Smooth muscle cell of the umbilical artery (primary cell): ENCODE data around the gene LY6G6D. TPM values are rescaled to one million over a fixed set of nuclear protein-coding genes. Genes with fewer than 3 reads are reported as not detected.

Experiments used
- total RNA-seq: library from RNA; depleted of rRNA; stranded (reverse); fragments of >200 nt; gene quantifications from 2 replicates; pipeline ENCODE4 v1.2.3, GENCODE V29; 2014

LY6G6D gene
- total RNA-seq, 1 donor from 2014 or later: not detected

Other genes starting within 250 kb of the LY6G6D start
- 6.5 and 9.6 TPM in 2 replicates for gene MICB, start 217.2 kb upstream of the LY6G6D start, total RNA-seq
- not detected in 2 replicates for gene MCCD1, start 186.4 kb upstream of the LY6G6D start, total RNA-seq
- gene DDX39B, start 173.3 kb upstream of the LY6G6D start, total RNA-seq: 222 and 273 TPM in 2 replicates
- 2.6 and 3.3 TPM in 2 replicates for gene ATP6V1G2, start 168.7 kb upstream of the LY6G6D start, total RNA-seq
- 12.0 and 23.5 TPM in 2 replicates for gene NFKBIL1, start 167.7 kb upstream of the LY6G6D start, total RNA-seq
- gene LTA, start 143.1 kb upstream of the LY6G6D start, total RNA-seq: not detected in 2 replicates
- under 0.01 TPM in 1 of 2 replicates, not detected in the other for gene TNF, start 139.8 kb upstream of the LY6G6D start, total RNA-seq
- gene LTB, start 132.9 kb upstream of the LY6G6D start, total RNA-seq: not detected in 2 replicates
- gene LST1, start 129.1 kb upstream of the LY6G6D start, total RNA-seq: not detected in 2 replicates
- not detected in 2 replicates for gene NCR3, start 122.3 kb upstream of the LY6G6D start, total RNA-seq
- gene AIF1, start 100.1 kb upstream of the LY6G6D start, total RNA-seq: not detected in 2 replicates
- gene PRRC2A, start 94.6 kb upstream of the LY6G6D start, total RNA-seq: 29.1 and 76.5 TPM in 2 replicates
- 116 and 226 TPM in 2 replicates for gene BAG6, start 62.7 kb upstream of the LY6G6D start, total RNA-seq
- gene APOM, start 59.5 kb upstream of the LY6G6D start, total RNA-seq: 0.60 and 0.89 TPM in 2 replicates
- gene C6orf47, start 54.6 kb upstream of the LY6G6D start, total RNA-seq: 16.6 and 22.0 TPM in 2 replicates
- 10.1 and 10.3 TPM in 2 replicates for gene GPANK1, start 50.4 kb upstream of the LY6G6D start, total RNA-seq
- gene CSNK2B, start 49.3 kb upstream of the LY6G6D start, total RNA-seq: 73.6 and 90.3 TPM in 2 replicates
- 2.9 and 3.0 TPM in 2 replicates for gene LY6G5B, start 45.4 kb upstream of the LY6G6D start, total RNA-seq
- gene LY6G5C, start 34.3 kb upstream of the LY6G6D start, total RNA-seq: 0.51 and 0.59 TPM in 2 replicates
- gene ABHD16A, start 12.0 kb upstream of the LY6G6D start, total RNA-seq: 38.6 and 56.1 TPM in 2 replicates
- gene LY6G6F, start 8.5 kb upstream of the LY6G6D start, total RNA-seq: not detected in 2 replicates
- gene LY6G6C, start 6.4 kb downstream of the LY6G6D start, total RNA-seq: not detected in 2 replicates
- not detected in 2 replicates for gene MPIG6B, start 8.0 kb downstream of the LY6G6D start, total RNA-seq
- 54.9 and 59.1 TPM in 2 replicates for gene DDAH2, start 14.0 kb downstream of the LY6G6D start, total RNA-seq
- gene CLIC1, start 21.2 kb downstream of the LY6G6D start, total RNA-seq: 514 and 620 TPM in 2 replicates
- gene MSH5, start 24.7 kb downstream of the LY6G6D start, total RNA-seq: 3.6 and 10.9 TPM in 2 replicates
- 1.2 TPM in 2 replicates for gene SAPCD1, start 47.3 kb downstream of the LY6G6D start, total RNA-seq
- gene VWA7, start 62.0 kb downstream of the LY6G6D start, total RNA-seq: 0.09 TPM in 1 of 2 replicates, not detected in the other
- 67.4 and 123 TPM in 2 replicates for gene VARS1, start 80.4 kb downstream of the LY6G6D start, total RNA-seq
- gene LSM2, start 91.6 kb downstream of the LY6G6D start, total RNA-seq: 17.2 and 18.4 TPM in 2 replicates
- gene HSPA1L, start 99.9 kb downstream of the LY6G6D start, total RNA-seq: 1.2 and 2.1 TPM in 2 replicates
- 73.6 and 99.1 TPM in 2 replicates for gene HSPA1A, start 100.2 kb downstream of the LY6G6D start, total RNA-seq
- gene HSPA1B, start 112.4 kb downstream of the LY6G6D start, total RNA-seq: 84.9 and 117 TPM in 2 replicates
- 72.0 and 133 TPM in 2 replicates for gene NEU1, start 147.5 kb downstream of the LY6G6D start, total RNA-seq
- 0.05 and 0.30 TPM in 2 replicates for gene SLC44A4, start 163.6 kb downstream of the LY6G6D start, total RNA-seq
- gene EHMT2, start 182.3 kb downstream of the LY6G6D start, total RNA-seq: 51.1 and 57.6 TPM in 2 replicates
- gene ZBTB12, start 186.7 kb downstream of the LY6G6D start, total RNA-seq: 3.6 and 4.7 TPM in 2 replicates
- gene C2, start 212.4 kb downstream of the LY6G6D start, total RNA-seq: 0.42 and 0.89 TPM in 2 replicates
- 4.1 and 28.8 TPM in 2 replicates for gene CFB, start 230.7 kb downstream of the LY6G6D start, total RNA-seq
- gene NELFE, start 243.6 kb downstream of the LY6G6D start, total RNA-seq: 89.1 and 109 TPM in 2 replicates
- gene SKIC2, start 243.8 kb downstream of the LY6G6D start, total RNA-seq: 60.3 and 63.7 TPM in 2 replicates